GM23338 (cell line): ENCODE measurements around the gene C4orf51.

Experiments used
- CREB1 ChIP-seq: fragments of 250-450 bp; sonication (Bioruptor Pico); IDR thresholded peaks from 2 replicates; pipeline ENCODE4 v1.5.0; 2020; ENCODE audit warnings: low read depth, mild to moderate bottlenecking, moderate library complexity
- CTCF ChIP-seq, 2 experiments: fragments of 200-600 bp in 1 of 2; sonication (generic) in 1 of 2; conservative IDR thresholded peaks; 2 replicates each; pipeline versions ENCODE4 v1.5.1 to v1.6.1; 2016 to 2017; ENCODE audit warnings: antibody characterized with exemption in 2 of 2, low read depth in 2 of 2, mild to moderate bottlenecking in 2 of 2, moderate library complexity in 1 of 2
- EZH2 ChIP-seq: fragments of 200-600 bp; sonication (generic); IDR thresholded peaks from one replicate; pipeline ENCODE4 v1.8.0; 2017; ENCODE audit warnings: antibody characterized with exemption, mild to moderate bottlenecking, low read depth; ENCODE audit not compliant: unreplicated experiment
- EZH2phosphoT487 ChIP-seq: fragments of 200-600 bp; sonication (generic); IDR thresholded peaks from one replicate; pipeline ENCODE4 v1.8.1; 2018; ENCODE audit warnings: antibody characterized with exemption; ENCODE audit not compliant: unreplicated experiment
- POLR2AphosphoS5 ChIP-seq: IDR thresholded peaks from 2 replicates; pipeline ENCODE4 v1.6.1; 2016; ENCODE audit warnings: antibody characterized with exemption, low read depth
- REST ChIP-seq: IDR thresholded peaks from one replicate; pipeline ENCODE4 v1.6.1; 2018; ENCODE audit warnings: antibody characterized with exemption; ENCODE audit not compliant: unreplicated experiment
- ZNF331 ChIP-seq: fragments of 250-450 bp; sonication (Bioruptor Pico); IDR thresholded peaks from 2 replicates; pipeline ENCODE4 v1.5.0; 2020; ENCODE audit warnings: low read depth, mild to moderate bottlenecking, moderate library complexity

- TF ChIP-seq EZH2: no peak
- TF ChIP-seq CTCF (conservative IDR thresholded peaks at IDR 0.05; ENCODE audit: low read depth in 2 of 2): no peak
- TF ChIP-seq POLR2AphosphoS5: no peak
- TF ChIP-seq EZH2phosphoT487: no peak
- no peak for TF ChIP-seq CREB1
- TF ChIP-seq ZNF331 (CRISPR knock-in tag): no peak
- TF ChIP-seq REST: no peak
Observed at GRCh38 chr4:145686991-145687390, 7.0 kb downstream of the C4orf51 start.
